GM18907 (cell line): Measurements from ENCODE around the gene FILIP1.

Source experiments
- ATAC-seq: cut with Tn5 transposase; IDR thresholded peaks from one replicate; pipeline ENCODE4 v1.9.1; 2021; ENCODE audit warnings: mild to moderate bottlenecking, moderate library complexity; ENCODE audit not compliant: unreplicated experiment

FILIP1 gene

GRCh38 chr6:75393806-75394205 is 99.8 kb downstream of the FILIP1 start:
- no peak for ATAC-seq

GRCh38 chr6:75391276-75391675 is 102.3 kb downstream of the FILIP1 start:
- ATAC-seq: no peak

- ATAC-seq: no peak
These were observed 107.4 kb downstream of the FILIP1 start for GRCh38 chr6:75386050-75386770.

GRCh38 chr6:75384116-75384515 is 109.5 kb downstream of the FILIP1 start:
- no peak for ATAC-seq

GRCh38 chr6:75382634-75382900 is 111.0 kb downstream of the FILIP1 start:
- no peak for ATAC-seq

GRCh38 chr6:75381877-75382633 is 111.5 kb downstream of the FILIP1 start:
- ATAC-seq: no peak

- no peak for ATAC-seq
These were observed 114.1 kb downstream of the FILIP1 start for GRCh38 chr6:75379536-75379935.

- no peak for ATAC-seq
These were observed 115.5 kb downstream of the FILIP1 start for GRCh38 chr6:75378101-75378500.

- ATAC-seq: no peak
These were observed 116.2 kb downstream of the FILIP1 start for GRCh38 chr6:75377386-75377785.

GRCh38 chr6:75376347-75377024 is 117.1 kb downstream of the FILIP1 start:
- ATAC-seq: no peak

GRCh38 chr6:75374961-75375400 is 118.6 kb downstream of the FILIP1 start:
- no peak for ATAC-seq

- ATAC-seq: no peak
These were observed 120.7 kb downstream of the FILIP1 start for GRCh38 chr6:75372884-75373283.

GRCh38 chr6:75370011-75370410 is 123.6 kb downstream of the FILIP1 start:
- no peak for ATAC-seq

GRCh38 chr6:75368864-75369402 is 124.7 kb downstream of the FILIP1 start:
- ATAC-seq: no peak

- ATAC-seq: no peak
These were observed 125.3 kb downstream of the FILIP1 start for GRCh38 chr6:75368151-75368779.

GRCh38 chr6:75363304-75363703 is 130.3 kb downstream of the FILIP1 start:
- peak; percentile 57 for ATAC-seq

GRCh38 chr6:75353644-75354043 is 140.0 kb downstream of the FILIP1 start:
- no peak for ATAC-seq

GRCh38 chr6:75351570-75351969 is 142.0 kb downstream of the FILIP1 start:
- no peak for ATAC-seq

GRCh38 chr6:75350808-75351207 is 142.8 kb downstream of the FILIP1 start:
- no peak for ATAC-seq

- no peak for ATAC-seq
These were observed 143.4 kb downstream of the FILIP1 start for GRCh38 chr6:75350156-75350555.

GRCh38 chr6:75349262-75349984 is 144.2 kb downstream of the FILIP1 start:
- ATAC-seq: no peak
